NCI-H82 (cell line): ENCODE data around the gene NCAM2.

Experiments
- DNase-seq: peaks from one replicate; lab custom pipeline; 2025; lab: John Stamatoyannopoulos, UW

The NCAM2 gene

DNA sequence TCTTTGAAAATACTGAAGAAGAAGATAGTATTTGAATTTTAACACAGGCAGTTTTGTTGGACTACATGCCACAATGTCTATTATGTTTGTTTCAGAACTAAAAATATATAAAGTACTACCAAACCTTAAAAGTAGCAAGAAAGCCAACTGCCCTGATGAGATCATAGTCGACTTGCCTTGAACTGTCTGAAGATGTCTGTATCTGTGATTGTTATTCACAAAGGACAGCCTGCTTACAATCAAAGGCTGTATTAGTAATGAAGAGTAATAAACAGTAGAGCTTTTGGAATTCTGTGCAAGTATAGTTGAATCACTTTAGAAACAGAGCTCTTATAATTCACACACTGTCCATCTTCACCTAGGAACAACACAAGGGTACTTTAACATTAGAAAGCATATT lies 228.3 kb downstream of the NCAM2 start:
- no peak for DNase-seq

DNA sequence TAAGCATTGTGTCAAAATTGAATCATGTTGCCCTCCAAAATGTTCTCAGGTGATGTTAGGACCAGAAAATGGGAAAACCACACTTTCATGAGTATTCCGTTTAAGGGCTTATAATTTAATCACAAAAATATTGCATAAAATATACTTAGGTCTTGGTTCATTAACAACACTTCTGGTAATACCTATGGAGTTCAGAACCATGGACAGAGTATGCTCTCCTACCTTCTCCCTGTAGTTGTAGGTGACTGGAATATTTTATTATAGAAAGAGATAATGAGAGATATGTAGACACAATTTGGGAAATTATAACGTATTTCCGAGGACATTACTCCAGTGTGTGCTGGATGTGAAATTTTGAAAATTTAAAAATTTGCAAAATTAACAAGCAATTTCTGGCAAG lies 232.5 kb downstream of the NCAM2 start:
- DNase-seq = no peak

DNA sequence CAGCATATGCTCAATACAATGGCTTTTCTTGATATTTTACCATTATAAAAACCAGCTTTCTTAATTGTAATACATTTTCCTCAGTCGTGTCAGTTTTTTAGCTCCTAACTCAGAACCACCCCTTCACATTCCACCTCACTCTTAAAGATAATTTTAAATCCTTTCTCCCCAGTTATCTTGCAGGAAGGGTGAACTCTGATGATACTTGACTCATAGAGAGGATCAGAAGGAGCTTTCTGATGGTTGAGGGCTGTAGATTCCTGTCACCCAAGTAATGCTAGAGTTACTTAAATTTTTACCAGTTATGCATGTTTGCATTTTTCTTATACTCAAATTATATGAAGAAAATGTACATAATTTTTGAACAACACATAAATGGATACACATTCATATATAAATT lies 233.7 kb downstream of the NCAM2 start:
- no peak for DNase-seq

GRCh38 chr21:21232320-21232719 lies 234.1 kb downstream of the NCAM2 start:
- peak; percentile 65 for DNase-seq

- no peak for DNase-seq
Observed at GRCh38 chr21:21233051-21233450, 234.8 kb downstream of the NCAM2 start.

DNA sequence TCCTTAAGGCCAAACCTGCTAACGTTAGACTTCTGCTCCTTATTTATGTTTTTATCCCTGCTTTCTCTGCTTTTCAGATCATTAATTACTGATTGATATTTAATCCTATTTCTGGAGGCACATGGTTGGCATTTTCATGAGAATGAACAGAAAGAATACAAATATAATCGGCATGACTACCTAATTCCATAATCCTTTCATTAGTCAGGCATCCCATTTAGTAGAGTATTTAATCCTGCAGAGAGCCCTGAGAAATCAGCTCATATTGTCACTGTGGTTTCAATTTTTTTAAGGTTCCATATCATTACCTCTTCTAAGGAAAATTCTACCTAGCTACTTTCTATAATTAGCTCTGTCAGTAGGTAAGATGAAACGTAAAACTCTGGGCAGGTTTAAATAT lies 238.8 kb downstream of the NCAM2 start:
- peak; percentile 73 for DNase-seq

DNA sequence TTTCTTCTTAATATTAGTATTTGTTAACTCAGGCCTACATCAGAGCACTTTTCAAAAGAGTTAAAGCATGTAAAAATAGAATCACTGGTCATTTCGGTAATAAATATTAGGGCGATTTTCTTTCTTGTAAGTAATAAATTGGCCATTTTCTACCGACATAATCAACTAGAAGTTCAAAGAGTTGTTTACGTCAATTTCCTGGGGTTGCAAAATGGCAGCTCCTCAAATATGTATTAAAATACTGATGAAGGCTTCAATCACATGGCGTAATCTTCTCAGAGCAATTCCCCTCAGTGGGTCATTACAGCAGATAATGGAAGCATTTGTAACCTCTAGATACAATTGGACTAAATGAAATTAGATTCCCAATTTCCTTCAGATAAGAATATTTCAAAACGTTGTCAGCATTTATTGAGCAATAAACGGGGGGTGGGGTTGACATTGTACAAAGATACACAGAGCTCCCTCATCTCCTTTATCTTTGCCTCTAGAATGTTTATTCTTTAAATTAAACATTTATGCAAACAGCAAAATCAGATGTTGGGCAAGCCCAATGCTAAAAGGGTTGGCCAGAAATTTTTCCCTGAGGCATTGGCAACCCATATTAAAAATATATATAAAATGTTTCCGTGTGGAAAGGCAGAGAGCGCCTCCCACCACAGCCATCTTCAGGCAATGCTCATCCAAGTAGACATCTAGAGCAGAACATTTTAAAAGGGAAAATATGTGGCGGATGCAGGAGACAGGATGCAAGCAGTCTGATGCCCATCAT lies 240.6 kb downstream of the NCAM2 start:
- no peak for DNase-seq

DNA sequence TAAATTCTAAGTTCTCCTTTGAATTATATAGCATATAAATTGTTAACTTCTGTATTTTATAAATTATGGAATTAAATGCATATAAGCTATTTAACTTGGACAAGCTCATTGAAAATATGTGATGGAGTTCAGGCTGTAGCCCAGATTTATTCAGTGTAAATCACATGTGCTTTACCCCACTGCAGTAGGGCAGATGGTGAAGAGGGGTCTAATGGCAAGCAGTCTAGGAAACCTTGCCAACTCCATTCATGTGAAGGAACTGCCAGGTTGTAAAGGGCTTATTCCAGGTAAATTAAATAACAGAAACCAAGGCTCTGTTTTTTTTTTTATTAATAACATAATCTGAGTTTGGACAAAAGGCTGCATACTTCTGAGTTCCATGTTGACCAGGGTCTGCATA lies 243.2 kb downstream of the NCAM2 start:
- peak; percentile 8 for DNase-seq

- DNase-seq = no peak
Observed at GRCh38 chr21:21246007-21246406, 247.8 kb downstream of the NCAM2 start.

DNA sequence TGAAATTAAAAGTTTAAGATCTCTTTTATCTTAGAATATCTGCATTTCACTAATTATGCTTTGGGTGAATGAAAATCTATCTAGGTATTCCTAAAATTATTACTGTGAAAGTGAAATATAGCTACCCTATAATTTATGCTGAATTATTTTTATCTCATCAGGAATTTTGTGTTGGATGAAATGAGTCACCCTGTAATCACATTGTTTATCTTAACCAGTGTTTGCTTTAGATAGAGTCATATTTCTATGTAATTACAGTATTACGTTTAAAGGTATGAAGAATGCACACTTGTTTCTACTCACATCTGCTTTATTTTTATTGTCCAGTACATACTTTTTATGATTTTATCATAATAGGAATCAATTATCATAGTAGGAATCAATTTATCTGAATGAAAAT lies 249.2 kb downstream of the NCAM2 start:
- DNase-seq = no peak

GRCh38 chr21:21262048-21262447 lies 263.8 kb downstream of the NCAM2 start:
- DNase-seq = no peak

DNA sequence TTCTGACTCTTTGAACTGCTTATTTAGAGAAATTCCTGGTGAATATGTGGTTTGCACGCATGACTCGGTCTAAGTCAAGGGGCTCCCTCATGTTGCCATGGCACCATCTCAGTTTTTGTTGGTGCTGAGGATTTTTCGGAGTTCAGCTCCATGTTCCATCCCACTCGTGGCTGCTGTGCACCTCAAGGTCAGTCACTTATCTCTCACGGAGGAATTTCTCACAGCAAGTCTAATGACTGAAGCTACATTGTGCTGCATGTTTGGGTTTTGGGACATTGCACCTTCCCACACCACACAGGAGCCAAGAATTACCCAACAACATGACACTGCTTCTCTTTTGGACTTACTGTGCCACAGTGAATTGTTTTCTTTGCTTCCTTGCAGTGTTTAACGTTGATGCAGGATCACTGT lies 269.9 kb downstream of the NCAM2 start:
- no peak for DNase-seq

DNA sequence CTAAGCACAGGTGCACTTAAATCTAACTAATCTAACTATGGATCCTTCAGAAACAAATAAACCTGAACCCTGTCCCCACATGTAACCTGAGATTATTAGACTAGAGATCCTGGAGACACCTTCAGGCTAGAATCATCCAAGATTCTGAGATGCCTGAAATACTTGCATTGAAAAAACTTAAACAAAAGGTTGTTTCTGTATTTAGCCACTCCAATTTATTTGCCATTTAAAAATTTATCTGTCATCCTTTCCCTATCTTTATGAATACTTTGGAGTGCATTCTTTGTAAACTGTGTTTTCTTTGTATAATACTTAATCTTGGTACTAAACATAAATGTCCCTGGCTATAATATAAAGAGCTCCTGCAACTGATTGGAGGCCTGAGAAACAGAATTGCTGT lies 270.7 kb downstream of the NCAM2 start:
- DNase-seq = no peak

DNA sequence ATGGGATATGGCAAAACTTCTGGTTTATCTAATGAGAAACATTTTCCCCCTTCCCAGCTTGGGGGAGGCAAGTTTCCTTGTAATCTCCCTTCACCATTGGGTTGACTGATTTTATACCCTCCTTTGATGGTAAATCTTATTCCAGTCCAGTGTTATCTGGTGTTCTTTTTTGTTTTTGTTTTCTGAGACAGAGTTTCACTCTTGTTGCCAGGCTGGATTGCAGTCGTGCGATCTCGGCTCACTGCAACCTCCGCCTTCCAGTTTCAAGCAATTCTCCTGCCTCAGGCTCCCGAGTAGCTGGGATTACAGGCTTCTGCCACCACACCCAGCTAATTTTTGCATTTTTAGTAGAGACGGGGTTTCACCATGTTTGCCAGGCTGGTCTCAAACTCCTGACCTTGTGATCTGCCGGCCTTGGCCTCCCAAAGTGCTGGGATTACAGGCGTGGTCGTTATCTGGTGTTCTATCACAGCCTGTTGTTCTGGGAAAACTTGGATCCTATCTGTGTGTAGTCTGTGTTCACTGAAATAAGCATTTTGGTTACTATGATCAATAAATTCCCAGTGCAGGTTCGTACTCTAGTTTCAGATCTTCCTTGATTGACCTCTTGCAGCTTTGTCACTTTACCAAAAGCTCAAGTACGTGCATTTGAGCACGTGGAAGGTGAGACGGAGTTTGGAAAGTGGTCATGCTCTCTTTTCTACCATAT lies 281.1 kb downstream of the NCAM2 start:
- DNase-seq = no peak

DNA sequence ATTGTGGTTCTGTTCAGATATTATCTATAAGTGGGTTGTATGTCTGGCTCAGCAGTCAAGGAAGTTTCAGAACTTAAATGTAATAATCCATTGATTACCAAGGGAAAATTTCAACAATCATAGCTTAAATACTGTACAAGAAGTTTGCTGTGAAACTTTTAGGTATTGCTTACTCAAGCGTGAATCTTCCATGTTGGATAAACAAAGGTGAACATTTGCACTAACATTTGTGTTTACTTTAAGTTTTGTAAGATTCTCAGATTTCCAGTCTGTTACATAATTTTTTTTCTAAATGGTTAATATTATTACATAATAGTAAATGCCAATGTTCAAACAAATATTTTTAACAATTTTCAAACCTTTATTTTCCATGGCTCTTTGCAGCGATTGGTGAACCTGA lies 285.6 kb downstream of the NCAM2 start:
- DNase-seq = no peak

DNA sequence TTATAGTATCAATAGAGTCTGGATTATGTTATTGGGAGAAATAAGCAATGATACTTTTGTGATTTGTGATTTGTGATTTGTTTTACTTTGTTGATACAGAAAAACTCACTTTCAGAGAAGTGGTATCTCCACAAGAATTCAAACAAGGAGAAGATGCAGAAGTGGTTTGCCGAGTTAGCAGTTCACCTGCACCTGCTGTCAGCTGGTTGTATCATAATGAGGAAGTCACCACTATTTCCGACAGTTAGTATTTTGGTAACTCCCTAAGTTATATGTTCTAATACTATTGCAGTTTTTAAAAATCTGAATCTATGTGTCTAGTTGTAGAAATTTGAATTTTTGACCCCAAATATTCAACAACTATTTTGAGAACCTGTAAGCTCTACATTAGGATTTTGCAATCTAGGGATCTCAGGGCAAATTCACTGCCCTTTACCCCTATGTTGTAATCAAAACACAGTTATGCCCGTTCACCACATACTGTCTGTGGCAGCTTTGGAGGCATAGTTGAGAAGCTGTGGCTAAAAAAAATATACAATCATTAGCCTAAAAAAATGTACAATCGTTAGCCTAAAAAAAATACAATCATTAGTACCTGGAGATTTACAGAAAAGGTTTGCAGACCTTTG lies 288.1 kb downstream of the NCAM2 start:
- DNase-seq = no peak

GRCh38 chr21:21290751-21291150 lies 292.5 kb downstream of the NCAM2 start:
- no peak for DNase-seq

DNA sequence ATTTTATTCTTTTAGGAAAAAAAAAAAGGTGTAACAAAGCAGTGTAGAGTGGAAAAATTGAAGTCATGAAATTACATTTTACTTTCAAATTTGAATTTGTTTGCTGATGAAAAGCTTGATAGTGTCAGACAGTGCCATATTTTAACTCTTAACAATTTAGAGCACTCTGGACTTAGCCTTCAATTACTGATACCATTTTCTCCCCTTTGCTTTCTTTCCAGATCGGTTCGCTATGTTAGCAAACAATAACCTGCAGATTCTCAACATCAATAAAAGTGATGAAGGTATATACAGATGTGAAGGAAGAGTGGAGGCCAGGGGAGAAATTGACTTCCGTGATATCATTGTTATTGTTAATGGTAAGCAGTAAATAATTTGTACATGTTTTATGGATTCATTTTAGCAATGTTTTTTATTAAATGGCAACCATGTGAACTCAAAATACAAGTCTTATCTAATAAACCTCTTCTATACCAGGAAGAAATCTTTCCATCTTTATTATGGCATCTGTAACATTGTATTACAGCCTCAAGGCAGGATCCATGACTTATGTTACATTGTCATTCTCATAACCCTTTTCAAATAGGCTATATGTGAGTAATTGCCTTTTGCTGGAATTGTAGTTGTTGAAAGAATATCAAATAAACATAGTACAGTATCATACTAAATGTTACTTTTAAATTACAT lies 293.8 kb downstream of the NCAM2 start:
- DNase-seq = no peak

DNA sequence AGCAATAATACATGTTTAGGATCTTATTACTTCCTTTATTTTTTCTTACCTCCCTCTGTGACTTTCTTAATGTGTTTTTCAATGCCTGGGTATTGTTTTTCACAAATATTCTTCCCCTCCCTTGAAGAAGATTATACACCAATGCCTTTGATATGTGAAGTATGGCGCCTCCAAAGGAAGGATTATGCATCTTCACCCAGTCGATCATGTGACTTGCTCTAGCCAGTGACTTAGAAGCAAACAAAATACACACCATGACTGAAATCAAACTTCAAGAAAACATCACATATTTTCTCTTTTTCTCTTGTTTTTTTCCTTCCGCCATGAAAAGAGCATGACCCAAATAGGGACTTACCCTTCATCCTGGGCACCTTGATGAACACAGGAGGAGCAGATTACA lies 297.1 kb downstream of the NCAM2 start:
- no peak for DNase-seq

DNA sequence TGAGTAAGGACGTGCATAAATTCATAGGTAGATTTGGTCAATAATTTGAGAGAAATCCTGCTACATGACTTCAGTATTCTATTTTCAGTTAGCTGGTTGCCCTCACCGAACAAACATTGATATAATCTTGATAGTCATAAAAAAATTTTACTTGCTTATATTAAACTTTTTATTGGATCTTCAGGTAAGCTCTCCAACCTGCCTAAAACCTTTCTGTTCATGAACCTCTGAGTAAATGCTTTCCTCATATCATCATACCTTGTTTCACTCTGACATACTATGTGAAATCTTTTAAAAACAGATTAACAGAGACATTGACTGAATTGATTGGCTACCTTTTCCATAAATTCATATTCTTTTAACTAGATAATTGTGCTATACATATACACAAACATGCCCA lies 299.0 kb downstream of the NCAM2 start:
- no peak for DNase-seq

DNA sequence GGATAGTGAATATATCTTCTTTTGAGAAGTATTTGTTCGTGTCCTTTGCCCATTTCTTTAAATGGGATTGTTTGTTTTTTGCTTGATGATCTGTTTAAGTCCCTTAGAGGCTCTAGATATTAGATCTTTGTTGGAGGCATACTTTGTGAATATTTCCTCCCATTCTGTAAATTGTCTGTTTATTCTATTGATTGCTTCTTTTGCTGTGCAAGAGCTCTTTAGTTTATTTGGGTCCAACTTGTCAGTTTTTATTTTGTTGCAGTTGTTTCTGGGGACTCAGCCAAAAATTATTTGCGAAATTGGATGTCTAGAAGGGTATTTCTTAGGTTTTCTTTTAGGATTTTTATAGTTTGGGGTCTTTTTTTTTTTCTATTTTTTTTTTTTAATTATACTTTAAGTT lies 302.8 kb downstream of the NCAM2 start:
- DNase-seq = no peak

DNA sequence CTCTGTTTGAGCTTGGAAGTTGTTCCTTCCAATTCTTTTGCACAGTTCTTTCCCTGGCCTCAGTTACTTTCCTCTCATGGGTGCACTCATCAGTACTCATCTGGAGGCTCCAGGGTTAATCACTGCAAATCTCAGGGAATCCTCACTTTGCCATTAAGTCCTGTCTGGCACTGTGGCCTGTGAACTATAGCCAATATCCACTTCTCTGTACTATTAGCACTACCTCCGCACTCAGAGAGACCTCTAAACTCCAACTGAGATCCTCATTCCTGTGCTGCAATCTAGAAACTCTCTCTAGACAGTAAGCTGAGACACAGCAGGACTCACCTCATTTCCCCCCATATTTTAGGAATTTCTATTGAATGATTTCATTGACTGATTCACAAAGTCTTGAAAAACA lies 311.3 kb downstream of the NCAM2 start:
- DNase-seq = no peak

- peak; percentile 14 for DNase-seq
Observed at GRCh38 chr21:21324297-21324696, 326.1 kb downstream of the NCAM2 start.
